Endothelial cell of umbilical vein (primary cell): ENCODE measurements around the gene ADARB2. TPM values are rescaled to one million over a fixed set of nuclear protein-coding genes. Genes with fewer than 3 reads are reported as not detected.

Source experiments
- BruUV-seq: library from RNA; stranded (reverse); fragments of 400-500 nt; replicated peaks from 2 replicates; lab custom pipeline; 2021; lab: Mats Ljungman, UMichigan
- CTCF ChIA-PET: fragments of 300-600, 350-600 bp; sonication (Branson Sonifier 250); formaldehyde crosslinking; loops from one replicate; lab custom pipeline; 2021; ENCODE audit warnings: antibody characterized with exemption, inconsistent platforms; lab: Charles Lee
- POLR2A ChIA-PET: fragments of 300-600, 350-600 bp; sonication (Branson Sonifier 250); formaldehyde crosslinking; loops from one replicate; lab custom pipeline; 2021; ENCODE audit warnings: antibody characterized with exemption, inconsistent platforms; lab: Charles Lee
- DNase-seq: peaks from one replicate; pipeline ENCODE4 v3.0.0-alpha.2; 2011; ENCODE audit warnings: low read depth, low spot score
- FAIRE-seq: peaks from 2 replicates; lab custom pipeline; 2011; peaks lifted over from hg19 to GRCh38; lab: Jason Lieb, UNC
- H2AFZ ChIP-seq: 2 replicates; pipeline ENCODE4 v1.6.0; 2012; ENCODE audit warnings: low read depth, low read length, control low read depth, inconsistent platforms
- H3K27ac ChIP-seq: 2 replicates; pipeline ENCODE4 v1.5.1; 2011; ENCODE audit warnings: low read depth, mild to moderate bottlenecking, control low read depth, low read length, moderate library complexity; ENCODE audit not compliant: insufficient read depth
- H3K27me3 ChIP-seq, 2 experiments: 2 replicates each; pipeline versions ENCODE4 v1.6.0 to v1.6.1; 2011; ENCODE audit warnings: low read length in 2 of 2, mixed read lengths in 1 of 2; ENCODE audit not compliant: control insufficient read depth in 2 of 2, insufficient read depth in 2 of 2
- H3K36me3 ChIP-seq, 2 experiments: 2 replicates in 1 of 2; 3 replicates in 1 of 2; pipeline ENCODE4 v1.5.1; 2011; ENCODE audit warnings: low read length in 2 of 2, mild to moderate bottlenecking in 1 of 2, moderate library complexity in 1 of 2; ENCODE audit not compliant: control insufficient read depth in 2 of 2, insufficient read depth in 2 of 2; ENCODE audit errors: extremely low read depth in 1 of 2
- H3K4me1 ChIP-seq: 3 replicates; pipeline ENCODE4 v1.5.1; 2011; ENCODE audit warnings: mild to moderate bottlenecking, low read length; ENCODE audit not compliant: control insufficient read depth, insufficient read depth; ENCODE audit errors: extremely low read depth
- H3K4me2 ChIP-seq: 2 replicates; pipeline ENCODE4 v1.6.1; 2011; ENCODE audit warnings: low read length, control low read depth, mixed read lengths; ENCODE audit not compliant: insufficient read depth
- H3K4me3 ChIP-seq, 3 experiments: fragments of 200-600 bp in 1 of 3; sonication (generic), shearing (Covaris generic) in 1 of 3; replicated peaks in 1 of 3; 2 replicates each; pipeline ENCODE4 v1.5.1; 2011 to 2016; ENCODE audit warnings: control low read depth in 3 of 3, low read length in 3 of 3, mild to moderate bottlenecking in 2 of 3, inconsistent platforms in 1 of 3, low read depth in 1 of 3, moderate library complexity in 1 of 3; ENCODE audit not compliant: insufficient read depth in 1 of 3
- H3K79me2 ChIP-seq: 2 replicates; pipeline ENCODE4 v1.6.0; 2012; ENCODE audit warnings: low read length, inconsistent platforms; ENCODE audit not compliant: control insufficient read depth, insufficient read depth
- H3K9ac ChIP-seq: replicated peaks from 2 replicates; pipeline ENCODE3; 2011; ENCODE audit warnings: low read length, control low read depth; ENCODE audit not compliant: insufficient read depth; ENCODE audit errors: extremely low read depth
- H3K9me1 ChIP-seq: replicated peaks from 3 replicates; pipeline ENCODE4 v1.6.0; 2011; ENCODE audit warnings: mild to moderate bottlenecking, low read length; ENCODE audit not compliant: control insufficient read depth, insufficient read depth; ENCODE audit errors: extremely low read depth
- H3K9me3 ChIP-seq: replicated peaks from 2 replicates; pipeline ENCODE4 v1.5.1; 2012; ENCODE audit warnings: low read length, inconsistent platforms; ENCODE audit not compliant: control insufficient read depth, insufficient read depth
- H4K20me1 ChIP-seq: replicated peaks from 2 replicates; pipeline ENCODE3; 2011; ENCODE audit warnings: mild to moderate bottlenecking, low read length; ENCODE audit not compliant: control insufficient read depth, insufficient read depth; ENCODE audit errors: extremely low read depth
- CTCF ChIP-seq, 2 donors: IDR thresholded peaks; 1 replicate in 1 of 2; 2 replicates in 1 of 2; pipeline ENCODE4 v1.5.1; 2011; ENCODE audit warnings: low read length in 2 of 2, mild to moderate bottlenecking in 2 of 2, moderate library complexity in 2 of 2, control low read depth in 1 of 2, inconsistent platforms in 1 of 2, low read depth in 1 of 2; ENCODE audit not compliant: insufficient read depth in 1 of 2; ENCODE audit errors: extremely low read depth in 1 of 2
- EZH2 ChIP-seq: IDR thresholded peaks from 2 replicates; pipeline ENCODE4 v1.6.1; 2012; ENCODE audit warnings: borderline replicate concordance, low read depth, mild to moderate bottlenecking, moderate library complexity, low read length, inconsistent platforms; ENCODE audit not compliant: severe bottlenecking
- FOS ChIP-seq: IDR thresholded peaks from 2 replicates; pipeline ENCODE4 v1.6.1; 2011; ENCODE audit warnings: mild to moderate bottlenecking, low read length, moderate library complexity, borderline replicate concordance; ENCODE audit not compliant: insufficient read depth
- GATA2 ChIP-seq: IDR thresholded peaks from 2 replicates; pipeline ENCODE4 v1.7.0; 2011; ENCODE audit warnings: low read depth, mild to moderate bottlenecking, moderate library complexity, mixed read lengths, low read length; ENCODE audit not compliant: insufficient read length, insufficient read depth
- MAX ChIP-seq: IDR thresholded peaks from 2 replicates; pipeline ENCODE4 v1.6.1; 2011; ENCODE audit not compliant: insufficient read depth, insufficient read length
- MYC ChIP-seq: IDR thresholded peaks from one replicate; pipeline ENCODE4 v1.6.1; 2011; ENCODE audit warnings: mild to moderate bottlenecking, low read depth, low read length
- POLR2A ChIP-seq: IDR thresholded peaks from 2 replicates; pipeline ENCODE4 v1.6.1; 2012; ENCODE audit warnings: low read depth, mild to moderate bottlenecking, control low read depth, low read length
- POLR2AphosphoS5 ChIP-seq: IDR thresholded peaks from 2 replicates; pipeline ENCODE4 v1.6.1; 2012; ENCODE audit warnings: low read depth, mild to moderate bottlenecking, control low read depth, low read length, moderate library complexity; ENCODE audit not compliant: insufficient read depth
- dilution Hi-C: fragments of 300-500 bp; cut with MboI; formaldehyde crosslinking; loops from one replicate; pipeline ENCODE4 v1.15.0; 2019; ENCODE audit warnings: low sequenced_read_pairs; ENCODE audit not compliant: extremely low pct_ligation_motif_present
- intact Hi-C: fragments of 100-400 bp; cut with micrococcal nuclease; formaldehyde crosslinking; loops from one replicate; pipeline ENCODE4 v1.10.0; 2022
- polyA plus RNA-seq, 4 experiments: library from polyadenylated mRNA; depleted of rRNA in 3 of 4; stranded (reverse) in 3 of 4; unstranded in 1 of 4; fragments of >200 nt; gene quantifications; 2 replicates each; pipeline versions ENCODE4 v1.2.1 to v1.2.3, GENCODE V29; 2011 to 2012; ENCODE audit warnings: missing spikeins in 1 of 4
- total RNA-seq: library from RNA; stranded (reverse); gene quantifications from 2 replicates; pipeline ENCODE4 v1.2.3, GENCODE V29; 2021

ADARB2 gene
- total and polyA plus RNA-seq, 2 donors (not counting 3 experiments of a cell fraction or from before 2014, with no cell fraction given) = not detected

- no peak for TF ChIP-seq POLR2A
- TF ChIP-seq MAX = no peak
- TF ChIP-seq MYC = no peak
- TF ChIP-seq GATA2 = no peak
- no peak for TF ChIP-seq CTCF (IDR thresholded peaks at IDR 0.05; ENCODE audit: extremely low read depth in 1 of 2, insufficient read depth in 1 of 2, low read depth in 1 of 2, low read length in 2 of 2)
- H3K4me1 ChIP-seq = no peaks in the 10 kb centered on the region
- no peaks in the 10 kb centered on the region for H3K27me3 ChIP-seq
- no peak overlapping the region for H2AFZ ChIP-seq
- no peak overlapping the region for H3K27ac ChIP-seq
- no peak for FAIRE-seq
- H3K9me3 ChIP-seq = peaks cover 5% of the 10 kb centered on the region
- intact Hi-C loops = no loop called here
- H3K36me3 ChIP-seq = no peaks in the 10 kb centered on the region
- no peaks in the 10 kb centered on the region for H4K20me1 ChIP-seq
- H3K79me2 ChIP-seq = no peaks in the 10 kb centered on the region
- dilution Hi-C loops = no loop called here
- no peaks in the 10 kb centered on the region for H3K9me1 ChIP-seq
- no peak overlapping the region for H3K9ac ChIP-seq
- BruUV-seq = no TSS peak
- ChIA-PET CTCF (no interaction called here), POLR2A (no interaction called here)
- H3K4me3 ChIP-seq = no peak overlapping the region
- no peak for DNase-seq
- no peak overlapping the region for H3K4me2 ChIP-seq
Observed at GRCh38 chr10:1527951-1528350, 209.4 kb downstream of the ADARB2 start.

- no peak for DNase-seq
- dilution Hi-C loops = no loop called here
- no peak overlapping the region for H3K27ac ChIP-seq
- H4K20me1 ChIP-seq = no peaks in the 10 kb centered on the region
- H3K9me1 ChIP-seq = no peaks in the 10 kb centered on the region
- no peak overlapping the region for H3K9ac ChIP-seq
- no peaks in the 10 kb centered on the region for H3K27me3 ChIP-seq
- H3K79me2 ChIP-seq = no peaks in the 10 kb centered on the region
- TF ChIP-seq CTCF (IDR thresholded peaks at IDR 0.05; ENCODE audit: extremely low read depth in 1 of 2, insufficient read depth in 1 of 2, low read depth in 1 of 2, low read length in 2 of 2) (no peak), EZH2 (no peak), GATA2 (no peak), MAX (no peak), FOS (no peak), POLR2AphosphoS5 (no peak), POLR2A (no peak)
- intact Hi-C loops = no loop called here
- BruUV-seq = no TSS peak
- no peak overlapping the region for H3K4me2 ChIP-seq
- CTCF ChIA-PET = no interaction called here
- H3K4me1 ChIP-seq = no peaks in the 10 kb centered on the region
- no peak for FAIRE-seq
- H3K36me3 ChIP-seq = no peaks in the 10 kb centered on the region
- H3K4me3 ChIP-seq = no peak overlapping the region
- peaks cover 5% of the 10 kb centered on the region for H3K9me3 ChIP-seq
- no peak overlapping the region for H2AFZ ChIP-seq
- POLR2A ChIA-PET = no interaction called here
Observed at GRCh38 chr10:1526436-1527055, 210.8 kb downstream of the ADARB2 start.
